ENCODE measurements around the gene DCST2. TPM values are rescaled to one million over a fixed set of nuclear protein-coding genes. Genes with fewer than 3 reads are reported as not detected.

Gene DCST2
- total and polyA plus RNA-seq, 2 of the 8 experiments (the other 6 are each of a cell fraction or from before 2014, with no cell fraction given), result 0.43 to 2.1 TPM

DNA sequence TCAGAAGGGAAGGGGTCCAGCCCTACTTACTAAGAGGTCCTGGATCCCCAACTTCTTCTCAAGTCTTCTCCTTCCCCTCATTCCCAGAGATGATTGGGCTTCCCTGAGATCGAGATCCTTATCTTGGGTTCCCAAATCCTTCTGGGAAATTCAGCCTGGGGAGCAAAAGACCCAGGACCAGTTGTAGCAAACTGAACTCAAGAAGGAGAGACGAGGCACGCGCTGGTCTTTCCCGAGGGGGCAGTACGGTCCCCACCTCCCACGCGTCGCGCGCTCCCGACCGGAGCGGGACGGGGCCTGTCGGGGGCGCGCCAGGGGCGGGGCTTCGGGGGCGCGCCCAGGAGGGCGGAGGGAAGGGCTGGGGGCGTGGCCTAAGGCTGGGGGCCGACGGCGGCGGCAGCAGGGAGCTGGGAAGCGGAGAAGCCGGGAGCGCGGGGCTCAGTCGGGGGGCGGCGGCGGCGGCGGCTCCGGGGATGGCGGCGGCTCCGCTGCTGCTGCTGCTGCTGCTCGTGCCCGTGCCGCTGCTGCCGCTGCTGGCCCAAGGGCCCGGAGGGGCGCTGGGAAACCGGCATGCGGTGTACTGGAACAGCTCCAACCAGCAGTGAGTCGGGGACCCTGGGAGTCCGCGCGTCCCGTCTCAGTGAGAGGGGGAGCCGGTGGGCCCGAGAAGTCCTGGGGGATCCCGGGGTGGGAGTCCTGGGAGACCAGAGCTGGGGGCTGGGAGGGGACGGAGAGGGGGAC is 45.1 kb upstream of the DCST2 start, which contains the start of gene EFNA3:
Gene EFNA3 (plus strand): TSS at position 369 of the 741 bp plus-strand sequence. CDS start 105 bp downstream, at position 474.
- H3K27ac ChIP-seq (ENCODE audit: low read depth, low read length), result no peak within 1 kb of the TSS
- peaks cover 45 to 59% (median 56%) of the 10 kb centered on the region in 4 experiments for H3K27me3 ChIP-seq (replicated peaks in 1 of 4; ENCODE audit: control insufficient read depth in 3 of 4, extremely low read depth in 1 of 4, insufficient read depth in 3 of 4, low read length in 3 of 4)
- peak within 1 kb of the TSS; percentile 46; the same call in 1 of the 2 replicates for H2BK15ac ChIP-seq (ENCODE audit: low read length)
- FAIRE-seq (no peak), DNase-seq (ENCODE audit: low read depth in 1 of 2, low spot score in 2 of 2) (peak in 1 of 2 experiments; percentile 91)
- no peaks in the 10 kb centered on the region for H3K9me3 ChIP-seq (ENCODE audit: insufficient read depth in 2 of 2, low read depth in 1 of 2, low read length in 1 of 2)
- peak within 1 kb of the TSS; percentile 75; the same call in 1 of the 2 replicates for H2BK12ac ChIP-seq (ENCODE audit: low read depth, low read length)
- no peak within 1 kb of the TSS for H2BK120ac ChIP-seq (replicated peaks; ENCODE audit: low read depth, low read length)
- H2AK5ac ChIP-seq (ENCODE audit: low read depth, low read length), result peak within 1 kb of the TSS; percentile 48; the same call in 1 of the 2 replicates
- no peak within 1 kb of the TSS for H3K56ac ChIP-seq (replicated peaks; ENCODE audit: insufficient read length, low read depth, low read length)
- H2BK5ac ChIP-seq (ENCODE audit: low read depth, low read length), result no peak within 1 kb of the TSS
- ChIA-PET POLR2A (ENCODE audit: partially characterized antibody) (interaction anchor here (0.8 to 2.6 kb wide), 5 partner anchors 9 to 105 kb away, joined by 3 to 18 read pairs (median 7); partner anchors contain the start of gene EFNA4), CTCF (ENCODE audit: partially characterized antibody) (interaction anchor here (0.5 to 33.9 kb wide), 6 partner anchors 8 to 170 kb away, joined by 3 to 907 read pairs (median 6); partner anchors contain the start of genes ADAM15 and EFNA4)
- no peak within 1 kb of the TSS for H4K5ac ChIP-seq (ENCODE audit: insufficient read length, low read depth, low read length)
- no peaks in the 10 kb centered on the region for H3K36me3 ChIP-seq (ENCODE audit: control insufficient read depth in 2 of 4, insufficient read depth in 4 of 4, low read length in 3 of 4)
- no peak within 1 kb of the TSS for H3K23ac ChIP-seq (ENCODE audit: insufficient read length)
- peaks cover 0 to 34% (median 16%) of the 10 kb centered on the region in 4 experiments; a peak in 6 of 7 replicates for H3K4me1 ChIP-seq (replicated peaks in 1 of 4; ENCODE audit: control insufficient read depth in 3 of 4, insufficient read depth in 4 of 4, low read length in 3 of 4)
- 6% methylated on average over 14 of the region's 59 CpGs; no CpG with 5 or more reads in 1 of the 2 experiments for WGBS, 2 experiments (ENCODE audit: extremely low coverage in 1 of 2, insufficient coverage in 1 of 2, insufficient read length in 1 of 2, insufficient replicate concordance in 2 of 2, low coverage in 1 of 2, low lambda C conversion rate in 2 of 2, missing lambda C conversion rate in 1 of 2)
- no peaks in the 10 kb centered on the region for H3K79me2 ChIP-seq (ENCODE audit: control insufficient read depth in 1 of 2, insufficient read depth in 2 of 2, low read length in 2 of 2)
- no peak within 1 kb of the TSS for H3K9ac ChIP-seq (replicated peaks in 1 of 4; ENCODE audit: extremely low read depth in 1 of 4, low read depth in 3 of 4, low read length in 3 of 4)
- H3K4me2 ChIP-seq (ENCODE audit: insufficient read depth in 1 of 2, low read depth in 2 of 2, low read length in 2 of 2), result peak within 1 kb of the TSS; percentile 93 to 95
- no peak within 1 kb of the TSS for H3K14ac ChIP-seq (ENCODE audit: insufficient read length)
- peak within 1 kb of the TSS; percentile 55; the same call in 1 of the 2 replicates for H2BK20ac ChIP-seq (ENCODE audit: low read length)
- H4K20me1 ChIP-seq (replicated peaks in 1 of 2; ENCODE audit: control insufficient read depth in 1 of 2, insufficient read depth in 2 of 2, low read length in 2 of 2), result peaks cover 0 to 10% of the 10 kb centered on the region in 2 experiments
- no peak within 1 kb of the TSS for H2AFZ ChIP-seq (ENCODE audit: low read length)
- peak within 1 kb of the TSS; percentile 71 for H3K18ac ChIP-seq (ENCODE audit: extremely low read depth, low read length)
- no peak within 1 kb of the TSS; the same call in 1 of the 2 replicates for H4K8ac ChIP-seq (ENCODE audit: extremely low read depth, insufficient read depth, low read length)
- H3K23me2 ChIP-seq (ENCODE audit: low read depth, low read length), result peaks cover 16% of the 10 kb centered on the region; the same call in 1 of the 2 replicates
- H3K4me3 ChIP-seq (ENCODE audit: extremely low read depth in 1 of 4, insufficient read depth in 2 of 4, low read depth in 3 of 4, low read length in 4 of 4), result peak within 1 kb of the TSS; percentile 57 to 77 (median 64)
- H3K79me1 ChIP-seq (ENCODE audit: low read depth, low read length), result no peaks in the 10 kb centered on the region
- no peak within 1 kb of the TSS for H3K4ac ChIP-seq (replicated peaks; ENCODE audit: insufficient read length, low read depth, low read length)
- H4K91ac ChIP-seq (replicated peaks; ENCODE audit: insufficient read length, low read length), result peak within 1 kb of the TSS; percentile 67
- TF ChIP-seq YY1 (IDR thresholded peaks at IDR 0.05; ENCODE audit: low read depth, low read length), result 0 out of 2 replicates have a peak, but pooled peaks have one; percentile 5
- 0 out of 2 replicates have a peak, but pooled peaks have one; percentile 41 for TF ChIP-seq TAF1 (IDR thresholded peaks at IDR 0.05; ENCODE audit: low read depth, low read length)
- TF ChIP-seq POLR2AphosphoS5 (IDR thresholded peaks at IDR 0.05; ENCODE audit: low read depth, low read length), result no peak
- no peak for TF ChIP-seq TBP (IDR thresholded peaks at IDR 0.05; ENCODE audit: low read depth, low read length)
- TF ChIP-seq, protein P1, sequence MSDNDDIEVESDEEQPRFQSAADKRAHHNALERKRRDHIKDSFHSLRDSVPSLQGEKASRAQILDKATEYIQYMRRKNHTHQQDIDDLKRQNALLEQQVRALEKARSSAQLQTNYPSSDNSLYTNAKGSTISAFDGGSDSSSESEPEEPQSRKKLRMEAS (IDR thresholded peaks at IDR 0.05), result peak; percentile 35; the same call in 1 of the 2 replicates
- no peak for TF ChIP-seq SP1 (IDR thresholded peaks at IDR 0.05; ENCODE audit: low read depth, low read length)
- TF ChIP-seq PHF8 (conservative IDR thresholded peaks at IDR 0.05; ENCODE audit: low read depth, low read length), result 0 out of 2 replicates have a peak, but pooled peaks have one; percentile 32
- TF ChIP-seq RAD21 (IDR thresholded peaks at IDR 0.05 in 1 of 2, conservative IDR thresholded peaks at IDR 0.05 in 1 of 2; ENCODE audit: low read depth in 2 of 2, low read length in 2 of 2), result no peak

Data from H1 (cell line).